PC-3 (cell line): Measurements from ENCODE around the gene ABCC12. TPM values are rescaled to one million over a fixed set of nuclear protein-coding genes. Genes with fewer than 3 reads are reported as not detected.

Experiments used
- ATAC-seq: fragments of 200-7000 bp; cut with Tn5 transposase; 2 replicates; pipeline ENCODE4 v1.9.1; 2020; ENCODE audit warnings: mild to moderate bottlenecking, moderate library complexity
- BruUV-seq: library from RNA; stranded (reverse); fragments of 400-500 nt; replicated peaks from 2 replicates; lab custom pipeline; 2021; lab: Mats Ljungman, UMichigan
- CTCF ChIA-PET: fragments of 300-600 bp; sonication (Branson Sonifier 250); formaldehyde crosslinking; loops from one replicate; lab custom pipeline; 2022; ENCODE audit warnings: antibody characterized with exemption; lab: Charles Lee
- POLR2A ChIA-PET: fragments of 300-600 bp; sonication (Branson Sonifier 250); formaldehyde crosslinking; loops from one replicate; lab custom pipeline; 2022; ENCODE audit warnings: antibody characterized with exemption; ENCODE audit not compliant: unreplicated experiment; lab: Charles Lee
- DNase-seq: peaks from one replicate; pipeline ENCODE4 v3.0.0-alpha.2; 2015
- H2AFZ ChIP-seq: fragments of 300-600 bp; sonication (generic); 2 replicates; pipeline ENCODE4 v1.6.0; 2016; ENCODE audit warnings: antibody characterized with exemption, low read length
- H3F3A ChIP-seq: fragments of 300-600 bp; sonication (generic); one replicate; pipeline ENCODE4 v1.6.0; 2017; ENCODE audit warnings: antibody characterized with exemption, low read length, control low read depth, mild to moderate bottlenecking; ENCODE audit not compliant: unreplicated experiment
- H3K27ac ChIP-seq: fragments of 300-600 bp; sonication (generic); 2 replicates; pipeline ENCODE4 v1.5.1; 2016; ENCODE audit warnings: mild to moderate bottlenecking, low read length
- H3K27me3 ChIP-seq: fragments of 300-600 bp; sonication (generic); 2 replicates; pipeline ENCODE4 v1.6.1; 2016; ENCODE audit warnings: low read length, mixed read lengths
- H3K36me3 ChIP-seq: fragments of 300-600 bp; sonication (generic); 2 replicates; pipeline ENCODE4 v1.6.1; 2016; ENCODE audit warnings: low read depth, mixed run types, low read length, mixed read lengths
- H3K4me1 ChIP-seq: fragments of 300-600 bp; sonication (generic); 2 replicates; pipeline ENCODE4 v1.5.1; 2016; ENCODE audit warnings: low read length; ENCODE audit not compliant: insufficient read depth
- H3K4me2 ChIP-seq: fragments of 300-600 bp; sonication (generic); 2 replicates; pipeline ENCODE4 v1.6.0; 2016; ENCODE audit warnings: low read length
- H3K4me3 ChIP-seq: fragments of 300-600 bp; sonication (generic); 2 replicates; pipeline ENCODE4 v1.5.1; 2016; ENCODE audit warnings: mild to moderate bottlenecking, low read length, mixed read lengths
- H3K79me2 ChIP-seq: fragments of 300-600 bp; sonication (generic); 2 replicates; pipeline ENCODE4 v1.6.1; 2017; ENCODE audit warnings: low read length, mixed read lengths
- H3K9ac ChIP-seq: fragments of 300-600 bp; sonication (generic); 2 replicates; pipeline ENCODE4 v1.6.0; 2016; ENCODE audit warnings: mild to moderate bottlenecking, low read length
- H3K9me2 ChIP-seq: fragments of 300-600 bp; sonication (generic); replicated peaks from 2 replicates; pipeline ENCODE4 v1.6.1; 2016; ENCODE audit warnings: mixed run types, low read length, mixed read lengths
- H3K9me3 ChIP-seq: fragments of 300-600 bp; sonication (generic); 2 replicates; pipeline ENCODE4 v1.6.1; 2016; ENCODE audit warnings: low read length, mixed read lengths
- H4K20me1 ChIP-seq: fragments of 300-600 bp; sonication (generic); 2 replicates; pipeline ENCODE4 v1.6.1; 2016; ENCODE audit warnings: low read length, mixed read lengths
- CTCF ChIP-seq: fragments of 300-600 bp; sonication (generic); conservative IDR thresholded peaks from 2 replicates; pipeline ENCODE4 v1.5.1; 2017; ENCODE audit warnings: antibody characterized with exemption, low read depth, mild to moderate bottlenecking, low read length
- EZH2 ChIP-seq: fragments of 300-600 bp; sonication (generic); IDR thresholded peaks from one replicate; pipeline ENCODE4 v1.6.1; 2017; ENCODE audit warnings: antibody characterized with exemption, mild to moderate bottlenecking, low read length; ENCODE audit not compliant: unreplicated experiment
- EZH2phosphoT487 ChIP-seq: fragments of 300-600 bp; sonication (generic); IDR thresholded peaks from 2 replicates; pipeline ENCODE4 v1.6.1; 2018; ENCODE audit warnings: mild to moderate bottlenecking, antibody characterized with exemption, low read length, borderline replicate concordance
- intact Hi-C: fragments of 100-400 bp; cut with micrococcal nuclease; formaldehyde crosslinking; loops from 2 replicates; pipeline ENCODE4 v1.9.0; 2023
- total RNA-seq: library from RNA; depleted of rRNA; stranded (reverse); fragments of >200 nt; gene quantifications from 2 replicates; pipeline ENCODE4 v1.2.3, GENCODE V29; 2014

ABCC12 gene
- total RNA-seq, 1 experiment from 2014 or later = not detected

- Histone ChIP-seq H3K9ac (no peak overlapping the region), H3K36me3 (no peaks in the 10 kb centered on the region), H3K79me2 (no peaks in the 10 kb centered on the region), H3K4me3 (no peak overlapping the region), H3K4me2 (no peak overlapping the region), H3K9me2 (no peaks in the 10 kb centered on the region), H3K27ac (no peak overlapping the region), H3F3A (peaks cover under 1% of the 10 kb centered on the region), H3K9me3 (no peaks in the 10 kb centered on the region), H4K20me1 (no peaks in the 10 kb centered on the region), H3K4me1 (peaks cover 26% of the 10 kb centered on the region), H3K27me3 (no peaks in the 10 kb centered on the region), H2AFZ (no peak overlapping the region)
- DNase-seq = no peak
- TF ChIP-seq EZH2 = no peak
- TF ChIP-seq EZH2phosphoT487 = no peak
- TF ChIP-seq CTCF = no peak
- ATAC-seq = no peak
- intact Hi-C loops = no loop called here
- CTCF ChIA-PET = no interaction called here
- no TSS peak for BruUV-seq
- POLR2A ChIA-PET = no interaction called here
These were observed 22.2 kb downstream of the ABCC12 start for GRCh38 chr16:48133455-48134211.

DNA sequence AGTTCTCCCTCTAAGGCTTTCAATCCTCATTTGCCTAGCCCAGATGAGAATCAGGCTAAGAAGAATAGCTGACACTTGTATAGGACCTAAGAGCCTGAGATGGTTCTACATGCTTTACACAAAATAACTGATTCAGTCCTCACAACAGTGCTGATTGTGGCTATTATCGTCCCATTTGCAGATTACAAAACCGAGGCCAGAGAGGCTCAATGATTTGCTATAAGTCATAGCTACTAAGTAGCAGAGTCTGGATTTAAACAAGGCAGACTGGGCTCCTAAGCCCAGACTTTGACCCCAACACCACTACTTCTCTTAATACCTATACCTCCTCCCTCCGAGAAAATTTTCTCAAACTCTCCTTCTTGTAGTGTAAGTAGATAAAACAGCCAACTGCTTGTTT lies 23.1 kb downstream of the ABCC12 start:
- CTCF ChIA-PET = no interaction called here
- POLR2A ChIA-PET = no interaction called here
- no peak overlapping the region for H2AFZ ChIP-seq
- intact Hi-C loops = no loop called here
- no peaks in the 10 kb centered on the region for H3K27me3 ChIP-seq
- BruUV-seq = no TSS peak
- H3K27ac ChIP-seq = no peak overlapping the region
- H3K9ac ChIP-seq = no peak overlapping the region
- ATAC-seq = no peak
- no peaks in the 10 kb centered on the region for H3K9me2 ChIP-seq
- H3K4me3 ChIP-seq = no peak overlapping the region
- no peak overlapping the region for H3K4me2 ChIP-seq
- peaks cover 35% of the 10 kb centered on the region for H3K4me1 ChIP-seq
- H3K36me3 ChIP-seq = no peaks in the 10 kb centered on the region
- H3F3A ChIP-seq = peaks cover 8% of the 10 kb centered on the region
- no peak for TF ChIP-seq CTCF
- no peak for TF ChIP-seq EZH2
- no peak for TF ChIP-seq EZH2phosphoT487
- H3K9me3 ChIP-seq = no peaks in the 10 kb centered on the region
- DNase-seq = no peak
- no peaks in the 10 kb centered on the region for H4K20me1 ChIP-seq
- no peaks in the 10 kb centered on the region for H3K79me2 ChIP-seq

DNA sequence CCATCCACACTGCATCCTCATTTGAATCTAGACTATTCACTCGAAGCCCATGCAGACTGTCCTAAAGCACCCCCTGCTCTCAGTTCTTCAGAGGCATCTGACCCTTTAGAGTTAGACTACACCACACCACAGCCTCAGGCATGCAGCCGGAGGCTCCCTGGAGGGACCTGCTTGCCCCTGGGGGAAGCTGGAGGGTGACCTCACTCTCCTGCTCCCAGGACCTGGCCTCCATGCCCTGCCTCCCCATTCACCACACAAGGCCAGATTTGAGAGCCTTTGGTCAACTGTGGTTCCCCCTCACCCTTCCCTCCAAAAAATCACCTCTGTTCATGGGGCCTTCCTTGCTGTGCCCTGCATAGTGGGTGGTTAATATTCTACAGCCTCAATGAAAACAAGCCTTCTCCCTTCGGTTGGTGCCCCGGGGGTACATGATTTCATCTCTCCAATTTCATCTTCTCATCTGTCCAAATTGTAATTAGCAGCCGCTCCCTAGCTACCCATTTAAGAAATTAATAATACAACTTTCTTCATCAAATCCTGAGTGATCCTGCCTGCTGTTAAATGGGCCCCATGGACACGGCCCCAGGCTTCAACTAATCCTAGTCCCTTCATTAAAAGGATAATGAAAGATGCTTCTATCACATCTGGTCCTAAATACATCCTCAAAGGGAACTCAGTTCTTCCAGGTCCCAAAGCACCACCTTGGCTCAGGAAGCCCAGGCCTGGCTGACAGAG lies 24.4 kb downstream of the ABCC12 start:
- H3K4me1 ChIP-seq = peaks cover 45% of the 10 kb centered on the region
- BruUV-seq = no TSS peak
- intact Hi-C loops = no loop called here
- POLR2A ChIA-PET = no interaction called here
- CTCF ChIA-PET = no interaction called here
- no peak overlapping the region for H3K4me2 ChIP-seq
- peak overlapping the region; percentile 76; the same call in 1 of the 2 replicates for H3K9ac ChIP-seq
- H2AFZ ChIP-seq = no peak overlapping the region
- H3K36me3 ChIP-seq = no peaks in the 10 kb centered on the region
- no peaks in the 10 kb centered on the region for H3K9me3 ChIP-seq
- peak overlapping the region; percentile 97 for H3K27ac ChIP-seq
- no peak for ATAC-seq
- no peaks in the 10 kb centered on the region for H3K9me2 ChIP-seq
- DNase-seq = no peak
- peaks cover 11% of the 10 kb centered on the region for H3F3A ChIP-seq
- no peaks in the 10 kb centered on the region for H4K20me1 ChIP-seq
- H3K27me3 ChIP-seq = no peaks in the 10 kb centered on the region
- TF ChIP-seq CTCF (no peak), EZH2phosphoT487 (no peak), EZH2 (no peak)
- no peaks in the 10 kb centered on the region for H3K79me2 ChIP-seq
- no peak overlapping the region for H3K4me3 ChIP-seq
